ENCODE data around the gene ZIC2.

GRCh38 chr13:99948411-99948810 lies 33.2 kb upstream of the ZIC2 start:
- TF ChIP-seq CTCF (IDR thresholded peaks at IDR 0.05) (no peak), EP300 (IDR thresholded peaks at IDR 0.05) (no peak), POLR2A (IDR thresholded peaks at IDR 0.05) (no peak), POLR2AphosphoS5 (IDR thresholded peaks at IDR 0.05) (no peak)
